Stimulated activated CD4-positive, alpha-beta T cell treated with anti-CD3 and anti-CD28 coated beads, Interleukin-12 subunit alpha, Interleukin-12 subunit beta, amount 100 ng/mL, for 4 hours (primary cell): ENCODE results near the gene ATP2B2.
A peak's percentile ranks its signal among the peaks of the same experiment; 100 is the strongest.

Experiments used
- DNase-seq: peaks from one replicate; pipeline ENCODE4 v3.0.0-alpha.2; 2020

ATP2B2 gene

GRCh38 chr3:10447110-10447509 lies 58.3 kb downstream of the ATP2B2 start:
- no peak for DNase-seq

- DNase-seq: no peak
Measured at GRCh38 chr3:10445561-10446175, 59.7 kb downstream of the ATP2B2 start.

- DNase-seq: no peak
Measured at GRCh38 chr3:10444511-10444910, 60.9 kb downstream of the ATP2B2 start.

- DNase-seq: no peak
Measured at GRCh38 chr3:10444110-10444429, 61.3 kb downstream of the ATP2B2 start.

- no peak for DNase-seq
Measured at GRCh38 chr3:10443272-10444109, 61.9 kb downstream of the ATP2B2 start.

- DNase-seq: no peak
Measured at GRCh38 chr3:10442151-10442795, 63.1 kb downstream of the ATP2B2 start.

- DNase-seq: no peak
Measured at GRCh38 chr3:10440684-10441083, 64.7 kb downstream of the ATP2B2 start.

- no peak for DNase-seq
Measured at GRCh38 chr3:10438902-10439610, 66.3 kb downstream of the ATP2B2 start.

- no peak for DNase-seq
Measured at GRCh38 chr3:10437995-10438901, 67.1 kb downstream of the ATP2B2 start.

- peak; percentile 57 for DNase-seq
Measured at GRCh38 chr3:10437272-10437994, 68.0 kb downstream of the ATP2B2 start.

- no peak for DNase-seq
Measured at GRCh38 chr3:10435850-10436249, 69.5 kb downstream of the ATP2B2 start.

- DNase-seq: no peak
Measured at GRCh38 chr3:10434938-10435336, 70.4 kb downstream of the ATP2B2 start.

- DNase-seq: no peak
Measured at GRCh38 chr3:10434144-10434937, 71.0 kb downstream of the ATP2B2 start.

GRCh38 chr3:10432931-10433330 lies 72.5 kb downstream of the ATP2B2 start:
- DNase-seq: no peak

GRCh38 chr3:10432156-10432845 lies 73.1 kb downstream of the ATP2B2 start:
- DNase-seq: no peak

GRCh38 chr3:10430805-10431204 lies 74.6 kb downstream of the ATP2B2 start:
- no peak for DNase-seq

GRCh38 chr3:10428406-10429091 lies 76.8 kb downstream of the ATP2B2 start:
- no peak for DNase-seq

- no peak for DNase-seq
Measured at GRCh38 chr3:10426346-10427220, 78.8 kb downstream of the ATP2B2 start.
